ENCODE measurements around the gene EPHX1. TPM values are rescaled to one million over a fixed set of nuclear protein-coding genes. Genes with fewer than 3 reads are reported as not detected.

The EPHX1 gene
- total RNA-seq, 1 experiment from 2014 or later = 54.6 TPM

- Histone ChIP-seq H3K27ac (ENCODE audit: low read length) (peak overlapping the region; percentile 77), H3K36me3 (ENCODE audit: low read depth, low read length) (no peaks in the 10 kb centered on the region; the same call in 1 of the 2 replicates)
Observed at GRCh38 chr1:225817611-225818061, 7.7 kb downstream of the EPHX1 start.

GRCh38 chr1:225818229-225818628 lies 8.3 kb downstream of the EPHX1 start:
- intact Hi-C loops (cut with micrococcal nuclease) = no loop called here
- Histone ChIP-seq H2AFZ (ENCODE audit: low read length) (no peak overlapping the region), H3K4me2 (ENCODE audit: low read length) (peak overlapping the region; percentile 34), H3K27ac (ENCODE audit: low read length) (peak overlapping the region; percentile 77), H3K9me3 (ENCODE audit: low read length) (no peaks in the 10 kb centered on the region), H3F3A (ENCODE audit: low read length, unreplicated experiment) (no peaks in the 10 kb centered on the region), H3K36me3 (ENCODE audit: low read depth, low read length) (no peaks in the 10 kb centered on the region; the same call in 1 of the 2 replicates), H4K20me1 (ENCODE audit: low read length) (no peaks in the 10 kb centered on the region), H3K9ac (ENCODE audit: low read length) (peak overlapping the region; percentile 10; the same call in 1 of the 2 replicates), H3K79me2 (ENCODE audit: low read length) (peaks cover 51% of the 10 kb centered on the region), H3K27me3 (ENCODE audit: low read length) (no peaks in the 10 kb centered on the region), H3K9me2 (replicated peaks; ENCODE audit: low read length) (no peaks in the 10 kb centered on the region), H3K4me1 (ENCODE audit: insufficient read depth, low read length) (peaks cover 38% of the 10 kb centered on the region), H3K4me3 (ENCODE audit: low read length) (no peak overlapping the region)
- ChIA-PET CTCF (interaction anchor here (0.6 kb wide), 1 partner anchor 350 kb away, joined by 3 read pairs; no protein-coding TSS in a partner anchor), POLR2A (ENCODE audit: unreplicated experiment) (interaction anchor here (0.5 kb wide), 1 partner anchor 195 kb away, joined by 6 read pairs; no protein-coding TSS in a partner anchor)
- TF ChIP-seq CTCF (conservative IDR thresholded peaks at IDR 0.05; ENCODE audit: low read depth, low read length) (no peak), EZH2phosphoT487 (IDR thresholded peaks at IDR 0.05; ENCODE audit: borderline replicate concordance, low read length) (no peak), EZH2 (IDR thresholded peaks at IDR 0.05; ENCODE audit: low read length, unreplicated experiment) (no peak)
- DNase-seq = no peak
- BruUV-seq (replicated peaks) = no TSS peak
- ATAC-seq = no peak

More at GRCh38 chr1:225817611-225818061, 7.7 kb downstream of the EPHX1 start:
- TF ChIP-seq CTCF (conservative IDR thresholded peaks at IDR 0.05; ENCODE audit: low read depth, low read length) (no peak), EZH2 (IDR thresholded peaks at IDR 0.05; ENCODE audit: low read length, unreplicated experiment) (no peak), EZH2phosphoT487 (IDR thresholded peaks at IDR 0.05; ENCODE audit: borderline replicate concordance, low read length) (no peak)
- Histone ChIP-seq H3K9me2 (replicated peaks; ENCODE audit: low read length) (no peaks in the 10 kb centered on the region), H3K9ac (ENCODE audit: low read length) (peak overlapping the region; percentile 57), H3K79me2 (ENCODE audit: low read length) (peaks cover 57% of the 10 kb centered on the region), H4K20me1 (ENCODE audit: low read length) (no peaks in the 10 kb centered on the region), H3K27me3 (ENCODE audit: low read length) (no peaks in the 10 kb centered on the region), H3K4me3 (ENCODE audit: low read length) (no peak overlapping the region), H3F3A (ENCODE audit: low read length, unreplicated experiment) (no peaks in the 10 kb centered on the region), H3K9me3 (ENCODE audit: low read length) (no peaks in the 10 kb centered on the region), H2AFZ (ENCODE audit: low read length) (no peak overlapping the region), H3K4me2 (ENCODE audit: low read length) (peak overlapping the region; percentile 49), H3K4me1 (ENCODE audit: insufficient read depth, low read length) (peaks cover 40% of the 10 kb centered on the region)
- DNase-seq (peak; percentile 99), ATAC-seq (peak; percentile 93)
- POLR2A ChIA-PET (ENCODE audit: unreplicated experiment) = no interaction called here
- CTCF ChIA-PET = no interaction called here
- BruUV-seq (replicated peaks) = no TSS peak
- intact Hi-C loops (cut with micrococcal nuclease) = no loop called here
